ENCODE measurements around the gene BUB3. TPM values are rescaled to one million over a fixed set of nuclear protein-coding genes. Genes with fewer than 3 reads are reported as not detected.
"Not testable (repeated sequence)": the region's sequence is repeated elsewhere in the genome, so short reads cannot be mapped to it uniquely, and the experiment has no call there.

Gene BUB3
- total and polyA plus RNA-seq, 2 experiments from 2014 or later, result 158 to 170 TPM

GRCh38 chr10:123165445-123166072 lies 11.4 kb downstream of the BUB3 start:
- Histone ChIP-seq H3K27ac (no peak overlapping the region), H3K9ac (no peak overlapping the region), H3K36me3 (ENCODE audit: low read depth) (peaks cover 63% of the 10 kb centered on the region), H3K4me3 (no peak overlapping the region), H3K27me3 (replicated peaks; ENCODE audit: insufficient read depth) (no peaks in the 10 kb centered on the region), H3F3A (ENCODE audit: insufficient read depth) (no peaks in the 10 kb centered on the region), H2AFZ (no peak overlapping the region), H3K4me1 (ENCODE audit: insufficient read depth) (no peaks in the 10 kb centered on the region), H3K9me3 (ENCODE audit: low read depth) (no peaks in the 10 kb centered on the region), H4K20me1 (ENCODE audit: insufficient read depth) (no peaks in the 10 kb centered on the region), H3K4me2 (ENCODE audit: unreplicated experiment) (no peak overlapping the region), H3K79me2 (ENCODE audit: insufficient read depth) (peaks cover 78% of the 10 kb centered on the region), H3K9me2 (ENCODE audit: insufficient read depth) (no peaks in the 10 kb centered on the region)
- TF ChIP-seq EZH2 (IDR thresholded peaks at IDR 0.05; ENCODE audit: insufficient read depth, poor library complexity, severe bottlenecking), result no peak
- TF ChIP-seq EZH2phosphoT487 (IDR thresholded peaks at IDR 0.05; ENCODE audit: insufficient read depth, low read depth), result no peak
- WGBS, 2 experiments (ENCODE audit: low coverage in 1 of 2, low lambda C conversion rate in 2 of 2, missing lambda C conversion rate in 2 of 2), result 55 to 60% methylated on average over 4 of the region's 4 CpGs
- in situ Hi-C loops (cut with MboI), result no loop called here
- DNase-seq, result no peak

- Histone ChIP-seq H3F3A (ENCODE audit: insufficient read depth) (no peaks in the 10 kb centered on the region), H3K9me2 (ENCODE audit: insufficient read depth) (no peaks in the 10 kb centered on the region), H4K20me1 (ENCODE audit: insufficient read depth) (no peaks in the 10 kb centered on the region), H3K4me1 (ENCODE audit: insufficient read depth) (no peaks in the 10 kb centered on the region), H3K4me2 (ENCODE audit: unreplicated experiment) (no peak overlapping the region), H2AFZ (no peak overlapping the region), H3K4me3 (no peak overlapping the region), H3K9me3 (ENCODE audit: low read depth) (no peaks in the 10 kb centered on the region), H3K9ac (no peak overlapping the region), H3K79me2 (ENCODE audit: insufficient read depth) (peaks cover 70% of the 10 kb centered on the region), H3K27me3 (replicated peaks; ENCODE audit: insufficient read depth) (no peaks in the 10 kb centered on the region), H3K36me3 (ENCODE audit: low read depth) (peaks cover 52% of the 10 kb centered on the region), H3K27ac (no peak overlapping the region)
- no peak for TF ChIP-seq EZH2 (IDR thresholded peaks at IDR 0.05; ENCODE audit: insufficient read depth, poor library complexity, severe bottlenecking)
- TF ChIP-seq EZH2phosphoT487 (IDR thresholded peaks at IDR 0.05; ENCODE audit: insufficient read depth, low read depth), result no peak
- no peak for DNase-seq
- 100% methylated on average over 2 of the region's 2 CpGs for WGBS, 2 experiments (ENCODE audit: low coverage in 1 of 2, low lambda C conversion rate in 2 of 2, missing lambda C conversion rate in 2 of 2)
- in situ Hi-C loops (cut with MboI), result no loop called here
Measured at GRCh38 chr10:123166618-123167017, 12.4 kb downstream of the BUB3 start.

DNA sequence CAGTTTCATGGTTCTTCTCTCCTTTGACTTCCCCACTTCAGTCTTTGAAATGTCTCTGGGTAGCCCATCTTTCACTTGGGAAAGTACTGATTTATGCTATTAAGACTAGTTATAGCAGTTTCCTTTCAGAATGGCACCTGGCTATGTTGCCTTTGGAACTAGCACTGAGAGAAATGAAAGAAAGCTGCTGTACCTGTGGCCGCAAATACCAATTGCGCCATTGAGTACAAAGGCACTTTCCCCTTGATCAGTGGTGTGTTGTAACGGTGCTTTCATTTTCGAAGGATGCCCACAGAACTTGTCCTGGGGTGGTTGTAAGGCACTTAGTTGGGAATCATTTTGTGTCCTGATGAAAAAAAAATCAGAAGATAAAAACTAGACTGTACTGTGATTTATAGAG lies 16.8 kb downstream of the BUB3 start:
- H3K9me3 ChIP-seq (ENCODE audit: low read depth), result no peaks in the 10 kb centered on the region
- no peak for DNase-seq
- in situ Hi-C loops (cut with MboI), result no loop called here
- no peaks in the 10 kb centered on the region for H3K27me3 ChIP-seq (replicated peaks; ENCODE audit: insufficient read depth)
- 99 to 100% methylated on average over 4 of the region's 4 CpGs for WGBS, 2 experiments (ENCODE audit: low coverage in 1 of 2, low lambda C conversion rate in 2 of 2, missing lambda C conversion rate in 2 of 2)
- H3K9ac ChIP-seq, result no peak overlapping the region
- H3K4me2 ChIP-seq (ENCODE audit: unreplicated experiment), result no peak overlapping the region
- TF ChIP-seq EZH2phosphoT487 (IDR thresholded peaks at IDR 0.05; ENCODE audit: insufficient read depth, low read depth) (no peak), EZH2 (IDR thresholded peaks at IDR 0.05; ENCODE audit: insufficient read depth, poor library complexity, severe bottlenecking) (no peak)
- H3K36me3 ChIP-seq (ENCODE audit: low read depth), result peaks cover 14% of the 10 kb centered on the region; the same call in 1 of the 2 replicates
- no peak overlapping the region for H3K4me3 ChIP-seq
- H4K20me1 ChIP-seq (ENCODE audit: insufficient read depth), result no peaks in the 10 kb centered on the region
- H3K27ac ChIP-seq, result no peak overlapping the region
- no peaks in the 10 kb centered on the region for H3F3A ChIP-seq (ENCODE audit: insufficient read depth)
- H3K9me2 ChIP-seq (ENCODE audit: insufficient read depth), result no peaks in the 10 kb centered on the region
- no peak overlapping the region for H2AFZ ChIP-seq
- peaks cover 42% of the 10 kb centered on the region for H3K79me2 ChIP-seq (ENCODE audit: insufficient read depth)
- H3K4me1 ChIP-seq (ENCODE audit: insufficient read depth), result no peaks in the 10 kb centered on the region

GRCh38 chr10:123171616-123172015 lies 17.4 kb downstream of the BUB3 start:
- H2AFZ ChIP-seq; H3K9me3 ChIP-seq (ENCODE audit: low read depth); H3K4me2 ChIP-seq (ENCODE audit: unreplicated experiment); H3K9ac ChIP-seq; H3K4me1 ChIP-seq (ENCODE audit: insufficient read depth); H3K27ac ChIP-seq; in situ Hi-C loops (cut with MboI); H3K4me3 ChIP-seq; H3K36me3 ChIP-seq (ENCODE audit: low read depth); H3F3A ChIP-seq (ENCODE audit: insufficient read depth); DNase-seq; H3K9me2 ChIP-seq (ENCODE audit: insufficient read depth); H3K27me3 ChIP-seq (replicated peaks; ENCODE audit: insufficient read depth); H4K20me1 ChIP-seq (ENCODE audit: insufficient read depth): not testable (repeated sequence)
- WGBS, 2 experiments (ENCODE audit: low coverage in 1 of 2, low lambda C conversion rate in 2 of 2, missing lambda C conversion rate in 2 of 2), result 92 to 95% methylated on average over 10 of the region's 10 CpGs
- H3K79me2 ChIP-seq (ENCODE audit: insufficient read depth), result peaks cover 35% of the 10 kb centered on the region
